Measurements from ENCODE around the gene TCERG1L. TPM values are rescaled to one million over a fixed set of nuclear protein-coding genes. Genes with fewer than 3 reads are reported as not detected.

Gene TCERG1L
- total and polyA plus RNA-seq, 9 of the 15 experiments (the other 6 are each of a cell fraction or from before 2014, with no cell fraction given): not detected

DNA sequence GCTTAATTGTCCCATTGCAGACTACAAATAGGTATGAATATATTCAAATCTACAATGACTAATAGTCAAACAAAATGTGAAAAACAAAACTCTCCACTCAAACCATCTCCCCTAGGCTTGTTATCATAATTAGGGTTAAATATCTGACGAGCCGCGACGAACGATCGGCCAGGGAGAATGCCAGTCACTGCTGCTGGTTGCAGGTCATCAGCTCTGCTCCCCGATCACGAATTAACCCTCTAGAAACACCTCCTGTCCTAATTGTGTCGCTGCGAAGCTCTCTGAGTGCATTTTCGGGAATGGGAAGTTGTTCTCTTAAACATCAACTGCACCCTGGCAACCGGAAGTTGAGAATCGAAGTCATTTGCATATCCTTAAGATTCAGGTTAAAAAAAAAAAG is 167.3 kb downstream of the TCERG1L start (continued):
- TF ChIP-seq, protein P1, sequence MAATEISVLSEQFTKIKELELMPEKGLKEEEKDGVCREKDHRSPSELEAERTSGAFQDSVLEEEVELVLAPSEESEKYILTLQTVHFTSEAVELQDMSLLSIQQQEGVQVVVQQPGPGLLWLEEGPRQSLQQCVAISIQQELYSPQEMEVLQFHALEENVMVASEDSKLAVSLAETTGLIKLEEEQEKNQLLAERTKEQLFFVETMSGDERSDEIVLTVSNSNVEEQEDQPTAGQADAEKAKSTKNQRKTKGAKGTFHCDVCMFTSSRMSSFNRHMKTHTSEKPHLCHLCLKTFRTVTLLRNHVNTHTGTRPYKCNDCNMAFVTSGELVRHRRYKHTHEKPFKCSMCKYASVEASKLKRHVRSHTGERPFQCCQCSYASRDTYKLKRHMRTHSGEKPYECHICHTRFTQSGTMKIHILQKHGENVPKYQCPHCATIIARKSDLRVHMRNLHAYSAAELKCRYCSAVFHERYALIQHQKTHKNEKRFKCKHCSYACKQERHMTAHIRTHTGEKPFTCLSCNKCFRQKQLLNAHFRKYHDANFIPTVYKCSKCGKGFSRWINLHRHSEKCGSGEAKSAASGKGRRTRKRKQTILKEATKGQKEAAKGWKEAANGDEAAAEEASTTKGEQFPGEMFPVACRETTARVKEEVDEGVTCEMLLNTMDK (IDR thresholded peaks at IDR 0.05; ENCODE audit: borderline replicate concordance, insufficient read depth, low read depth, low read length, poor library complexity, severe bottlenecking): no peak
- TF ChIP-seq, protein P2, sequence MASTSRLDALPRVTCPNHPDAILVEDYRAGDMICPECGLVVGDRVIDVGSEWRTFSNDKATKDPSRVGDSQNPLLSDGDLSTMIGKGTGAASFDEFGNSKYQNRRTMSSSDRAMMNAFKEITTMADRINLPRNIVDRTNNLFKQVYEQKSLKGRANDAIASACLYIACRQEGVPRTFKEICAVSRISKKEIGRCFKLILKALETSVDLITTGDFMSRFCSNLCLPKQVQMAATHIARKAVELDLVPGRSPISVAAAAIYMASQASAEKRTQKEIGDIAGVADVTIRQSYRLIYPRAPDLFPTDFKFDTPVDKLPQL (IDR thresholded peaks at IDR 0.05; ENCODE audit: extremely low read depth, insufficient read length): no peak
- no peak for TF ChIP-seq STAT5A (IDR thresholded peaks at IDR 0.05; ENCODE audit: borderline replicate concordance, low read length)
- TF ChIP-seq NFATC3 (IDR thresholded peaks at IDR 0.05): no peak
- TF ChIP-seq STAT5B (CRISPR knock-in tag; IDR thresholded peaks at IDR 0.05): no peak

DNA sequence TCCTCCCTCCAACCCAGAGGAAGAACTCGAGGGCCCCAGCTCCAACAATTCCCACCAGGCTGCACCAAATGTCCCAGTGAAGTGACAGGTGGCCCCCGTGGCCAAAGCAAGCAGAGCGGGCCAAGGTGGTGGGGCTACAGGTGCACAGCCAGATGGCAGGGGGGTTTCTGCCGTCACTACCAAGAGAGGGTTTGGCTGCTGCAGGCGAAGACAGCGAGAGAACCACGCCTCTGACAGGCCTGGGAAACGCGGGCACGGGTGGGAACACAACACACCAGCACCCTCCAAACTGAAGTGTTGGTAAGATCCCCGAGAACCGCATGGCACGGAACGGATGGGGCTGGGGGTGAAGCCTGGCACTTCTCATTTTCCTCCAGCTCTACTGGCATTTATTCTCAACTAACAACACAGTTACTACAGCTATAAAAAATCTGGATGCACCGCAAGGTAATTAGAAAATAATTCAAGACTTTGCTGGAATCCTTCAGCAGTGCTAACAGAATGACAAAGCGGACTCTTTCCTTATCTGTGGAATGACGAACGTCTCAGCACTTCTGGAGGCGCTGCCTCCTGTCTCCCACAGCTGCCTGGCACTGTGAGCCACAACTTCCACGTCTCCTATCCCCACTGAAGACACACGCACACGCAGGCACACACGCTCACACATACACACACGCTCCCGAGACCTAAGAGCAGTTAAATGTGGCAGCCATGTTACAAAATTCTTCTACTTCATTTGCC is 167.9 kb downstream of the TCERG1L start:
- ATAC-seq (no peak), FAIRE-seq (no peak), DNase-seq (ENCODE audit: extremely low read depth in 1 of 4, low spot score in 3 of 4) (no peak)
- Histone ChIP-seq H3K9me1 (ENCODE audit: control insufficient read depth, insufficient read depth, low read length) (no peaks in the 10 kb centered on the region), H3K4me3 (no peak overlapping the region), H3K4me2 (ENCODE audit: insufficient read depth, low read length) (no peak overlapping the region), H3K79me2 (ENCODE audit: control insufficient read depth, insufficient read depth, low read length) (no peaks in the 10 kb centered on the region), H3K9ac (ENCODE audit: insufficient read depth in 1 of 2, low read depth in 2 of 2, low read length in 2 of 2) (no peak overlapping the region), H2AFZ (ENCODE audit: low read depth, low read length) (no peak overlapping the region), H3K9me3 (replicated peaks; ENCODE audit: control insufficient read depth, insufficient read depth, low read depth, low read length) (no peaks in the 10 kb centered on the region), H3K36me3 (ENCODE audit: control insufficient read depth, insufficient read depth, low read length) (no peaks in the 10 kb centered on the region), H3K27ac (ENCODE audit: extremely low read depth, low read depth, low read length) (no peak overlapping the region), H4K20me1 (replicated peaks; ENCODE audit: control insufficient read depth, insufficient read depth, low read length) (no peaks in the 10 kb centered on the region), H3K27me3 (ENCODE audit: control insufficient read depth in 2 of 2, insufficient read depth in 2 of 2, low read length in 2 of 2) (peaks cover 0 to 20% of the 10 kb centered on the region in 2 experiments; a peak in 2 of 5 replicates), H3K4me1 (replicated peaks in 1 of 2; ENCODE audit: control insufficient read depth in 2 of 2, insufficient read depth in 2 of 2, low read length in 2 of 2) (no peaks in the 10 kb centered on the region)
- in situ Hi-C loops (cut with MboI): no loop called here
- WGBS (ENCODE audit: insufficient coverage, low coverage, missing lambda C conversion rate): 2% methylated on average over 17 of the region's 25 CpGs
- CTCF ChIA-PET (ENCODE audit: low intra/inter-chr PET ratio): no interaction called here
- intact Hi-C loops (cut with micrococcal nuclease): no loop called here
- POLR2A ChIA-PET: no interaction called here
- BruUV-seq (replicated peaks): no TSS peak
- no peak for TF ChIP-seq ZNF354B (CRISPR knock-in tag; IDR thresholded peaks at IDR 0.05)
- no peak for TF ChIP-seq HIVEP1 (CRISPR knock-in tag; IDR thresholded peaks at IDR 0.05)
- no peak for TF ChIP-seq RFX1 (IDR thresholded peaks at IDR 0.05)
- no peak for TF ChIP-seq POLR2H (tag; IDR thresholded peaks at IDR 0.05; ENCODE audit: low read depth)
- no peak for TF ChIP-seq DMBX1 (CRISPR knock-in tag; IDR thresholded peaks at IDR 0.05; ENCODE audit: borderline replicate concordance)
- no peak for TF ChIP-seq ZNF347 (CRISPR knock-in tag; IDR thresholded peaks at IDR 0.05; ENCODE audit: low read depth)
- TF ChIP-seq MECOM (CRISPR knock-in tag; IDR thresholded peaks at IDR 0.05): no peak
- no peak for TF ChIP-seq CSDE1 (IDR thresholded peaks at IDR 0.05)
- no peak for TF ChIP-seq SMAD1 (IDR thresholded peaks at IDR 0.05; ENCODE audit: low read depth, low read length, partially characterized antibody)
- TF ChIP-seq SAP30 (IDR thresholded peaks at IDR 0.05; ENCODE audit: borderline replicate concordance, insufficient read depth, low read depth, low read length, poor library complexity, severe bottlenecking): no peak
- TF ChIP-seq RAD21 (CRISPR knock-in tag; conservative IDR thresholded peaks at IDR 0.05 in 1 of 2, IDR thresholded peaks at IDR 0.05 in 1 of 2): no peak
- no peak for TF ChIP-seq ZBTB8A (IDR thresholded peaks at IDR 0.05; ENCODE audit: partially characterized antibody)
- TF ChIP-seq, protein P3, sequence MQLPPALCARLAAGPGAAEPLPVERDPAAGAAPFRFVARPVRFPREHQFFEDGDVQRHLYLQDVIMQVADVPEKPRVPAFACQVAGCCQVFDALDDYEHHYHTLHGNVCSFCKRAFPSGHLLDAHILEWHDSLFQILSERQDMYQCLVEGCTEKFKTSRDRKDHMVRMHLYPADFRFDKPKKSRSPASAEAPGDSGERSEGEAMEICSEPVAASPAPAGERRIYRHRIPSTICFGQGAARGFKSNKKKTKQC (CRISPR knock-in tag; IDR thresholded peaks at IDR 0.05): no peak
